Stimulated activated CD8-positive, alpha-beta memory T cell treated with anti-CD3 and anti-CD28 coated beads, Interleukin-12 subunit alpha, Interleukin-12 subunit beta, amount 100 ng/mL, for 4 hours (primary cell): ENCODE data around the gene ATP1A2.
A peak's percentile ranks its signal among the peaks of the same experiment; 100 is the strongest.

ENCODE experiments used
- DNase-seq: peaks from one replicate; pipeline ENCODE4 v3.0.0-alpha.2; 2020; ENCODE audit warnings: low read depth

Gene ATP1A2

GRCh38 chr1:160085686-160086455 lies 29.7 kb upstream of the ATP1A2 start:
- peak; percentile 54 for DNase-seq

GRCh38 chr1:160086456-160086892 lies 29.1 kb upstream of the ATP1A2 start:
- DNase-seq = no peak

GRCh38 chr1:160087118-160087662 lies 28.4 kb upstream of the ATP1A2 start:
- no peak for DNase-seq

- no peak for DNase-seq
Observed at GRCh38 chr1:160089883-160090282, 25.7 kb upstream of the ATP1A2 start.

- DNase-seq = no peak
Observed at GRCh38 chr1:160090760-160091159, 24.8 kb upstream of the ATP1A2 start.

- no peak for DNase-seq
Observed at GRCh38 chr1:160091666-160092223, 23.8 kb upstream of the ATP1A2 start.

- DNase-seq = no peak
Observed at GRCh38 chr1:160092366-160093068, 23.0 kb upstream of the ATP1A2 start.

- DNase-seq = no peak
Observed at GRCh38 chr1:160093069-160093395, 22.5 kb upstream of the ATP1A2 start.

- DNase-seq = no peak
Observed at GRCh38 chr1:160093624-160094290, 21.8 kb upstream of the ATP1A2 start.

GRCh38 chr1:160094291-160094625 lies 21.3 kb upstream of the ATP1A2 start:
- DNase-seq = no peak

- no peak for DNase-seq
Observed at GRCh38 chr1:160094806-160095205, 20.8 kb upstream of the ATP1A2 start.

- DNase-seq = no peak
Observed at GRCh38 chr1:160095382-160096105, 20.0 kb upstream of the ATP1A2 start.

GRCh38 chr1:160096274-160097116 lies 19.1 kb upstream of the ATP1A2 start:
- no peak for DNase-seq

- DNase-seq = no peak
Observed at GRCh38 chr1:160097151-160097910, 18.2 kb upstream of the ATP1A2 start.

- peak; percentile 86 for DNase-seq
Observed at GRCh38 chr1:160097911-160098851, 17.4 kb upstream of the ATP1A2 start, which contains the start of gene IGSF8. Gene IGSF8, minus strand, starts transcription at chr1:160098619. Its CDS starts 147 bp downstream, at chr1:160098472.

GRCh38 chr1:160098852-160099561 lies 16.6 kb upstream of the ATP1A2 start:
- peak; percentile 97 for DNase-seq

- no peak for DNase-seq
Observed at GRCh38 chr1:160099716-160100375, 15.7 kb upstream of the ATP1A2 start.
